ENCODE measurements around the gene SYF2. TPM values are rescaled to one million over a fixed set of nuclear protein-coding genes. Genes with fewer than 3 reads are reported as not detected.

Gene SYF2
- total and polyA plus RNA-seq, 2 experiments from 2014 or later: 24.6 to 82.6 TPM

- no peak for DNase-seq (ENCODE audit: low spot score)
- Mint-ChIP-seq H3K9me3 (no peaks in the 10 kb centered on the region), H3K27me3 (ENCODE audit: insufficient read depth, low read depth, poor library complexity) (peaks cover 6% of the 10 kb centered on the region), H3K36me3 (ENCODE audit: low read depth) (no peaks in the 10 kb centered on the region; the same call in 2 of the 3 replicates), H3K4me3 (no peak overlapping the region; the same call in 2 of the 3 replicates), H3K4me1 (peaks cover 17% of the 10 kb centered on the region), H3K27ac (no peak overlapping the region; the same call in 1 of the 2 replicates)
- no peak overlapping the region; the same call in 1 of the 2 replicates for H2AFZ ChIP-seq
- no peaks in the 10 kb centered on the region for H3K79me2 ChIP-seq (replicated peaks; ENCODE audit: insufficient read depth)
- no peaks in the 10 kb centered on the region for H3K36me3 ChIP-seq (ENCODE audit: insufficient read depth)
- H3K4me1 ChIP-seq (ENCODE audit: insufficient read depth): no peaks in the 10 kb centered on the region
- TF ChIP-seq CREB1 (CRISPR knock-in tag; IDR thresholded peaks at IDR 0.05; ENCODE audit: low read depth): no peak
- TF ChIP-seq ZNF114 (CRISPR knock-in tag; IDR thresholded peaks at IDR 0.05): no peak
- TF ChIP-seq ZNF462 (CRISPR knock-in tag; IDR thresholded peaks at IDR 0.05): no peak
- TF ChIP-seq EZH2phosphoT487 (IDR thresholded peaks at IDR 0.05; ENCODE audit: unreplicated experiment): no peak
- TF ChIP-seq ZNF331 (CRISPR knock-in tag; IDR thresholded peaks at IDR 0.05; ENCODE audit: low read depth): no peak
- no peak for TF ChIP-seq JUNB (IDR thresholded peaks at IDR 0.05; ENCODE audit: unreplicated experiment)
- no peak for TF ChIP-seq ETS1 (IDR thresholded peaks at IDR 0.05)
- TF ChIP-seq CTCF (conservative IDR thresholded peaks at IDR 0.05; ENCODE audit: low read depth in 2 of 2): no peak
- TF ChIP-seq NANOG (IDR thresholded peaks at IDR 0.05; ENCODE audit: borderline replicate concordance): no peak
- no peak for TF ChIP-seq EZH2 (IDR thresholded peaks at IDR 0.05; ENCODE audit: low read depth, unreplicated experiment)
- TF ChIP-seq, protein P1, sequence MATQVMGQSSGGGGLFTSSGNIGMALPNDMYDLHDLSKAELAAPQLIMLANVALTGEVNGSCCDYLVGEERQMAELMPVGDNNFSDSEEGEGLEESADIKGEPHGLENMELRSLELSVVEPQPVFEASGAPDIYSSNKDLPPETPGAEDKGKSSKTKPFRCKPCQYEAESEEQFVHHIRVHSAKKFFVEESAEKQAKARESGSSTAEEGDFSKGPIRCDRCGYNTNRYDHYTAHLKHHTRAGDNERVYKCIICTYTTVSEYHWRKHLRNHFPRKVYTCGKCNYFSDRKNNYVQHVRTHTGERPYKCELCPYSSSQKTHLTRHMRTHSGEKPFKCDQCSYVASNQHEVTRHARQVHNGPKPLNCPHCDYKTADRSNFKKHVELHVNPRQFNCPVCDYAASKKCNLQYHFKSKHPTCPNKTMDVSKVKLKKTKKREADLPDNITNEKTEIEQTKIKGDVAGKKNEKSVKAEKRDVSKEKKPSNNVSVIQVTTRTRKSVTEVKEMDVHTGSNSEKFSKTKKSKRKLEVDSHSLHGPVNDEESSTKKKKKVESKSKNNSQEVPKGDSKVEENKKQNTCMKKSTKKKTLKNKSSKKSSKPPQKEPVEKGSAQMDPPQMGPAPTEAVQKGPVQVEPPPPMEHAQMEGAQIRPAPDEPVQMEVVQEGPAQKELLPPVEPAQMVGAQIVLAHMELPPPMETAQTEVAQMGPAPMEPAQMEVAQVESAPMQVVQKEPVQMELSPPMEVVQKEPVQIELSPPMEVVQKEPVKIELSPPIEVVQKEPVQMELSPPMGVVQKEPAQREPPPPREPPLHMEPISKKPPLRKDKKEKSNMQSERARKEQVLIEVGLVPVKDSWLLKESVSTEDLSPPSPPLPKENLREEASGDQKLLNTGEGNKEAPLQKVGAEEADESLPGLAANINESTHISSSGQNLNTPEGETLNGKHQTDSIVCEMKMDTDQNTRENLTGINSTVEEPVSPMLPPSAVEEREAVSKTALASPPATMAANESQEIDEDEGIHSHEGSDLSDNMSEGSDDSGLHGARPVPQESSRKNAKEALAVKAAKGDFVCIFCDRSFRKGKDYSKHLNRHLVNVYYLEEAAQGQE (IDR thresholded peaks at IDR 0.05; ENCODE audit: unreplicated experiment): no peak
- TF ChIP-seq POLR2AphosphoS5 (IDR thresholded peaks at IDR 0.05; ENCODE audit: low read depth): no peak
- TF ChIP-seq STAT1 (IDR thresholded peaks at IDR 0.05; ENCODE audit: unreplicated experiment): no peak
- no peaks in the 10 kb centered on the region for H3K27me3 ChIP-seq (ENCODE audit: insufficient read depth)
- no peaks in the 10 kb centered on the region for H4K20me1 ChIP-seq (replicated peaks; ENCODE audit: insufficient read depth)
- ATAC-seq: no peak
- H3K4me3 ChIP-seq: no peak overlapping the region
- H3K9me2 ChIP-seq (ENCODE audit: insufficient read depth): peaks cover 3% of the 10 kb centered on the region; the same call in 1 of the 2 replicates
- no peaks in the 10 kb centered on the region for H3F3A ChIP-seq (replicated peaks; ENCODE audit: low read depth)
- H3K27ac ChIP-seq (ENCODE audit: low read depth): no peak overlapping the region
- H3K4me2 ChIP-seq: no peak overlapping the region
Measured at GRCh38 chr1:25197982-25198662, 34.2 kb downstream of the SYF2 start.
